ENCODE data around the gene CACUL1.

GRCh38 chr10:118712080-118712479 lies 42.7 kb downstream of the CACUL1 start:
- TF ChIP-seq, protein P1, sequence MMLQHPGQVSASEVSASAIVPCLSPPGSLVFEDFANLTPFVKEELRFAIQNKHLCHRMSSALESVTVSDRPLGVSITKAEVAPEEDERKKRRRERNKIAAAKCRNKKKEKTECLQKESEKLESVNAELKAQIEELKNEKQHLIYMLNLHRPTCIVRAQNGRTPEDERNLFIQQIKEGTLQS (IDR thresholded peaks at IDR 0.05), result no peak
- TF ChIP-seq, protein P2, sequence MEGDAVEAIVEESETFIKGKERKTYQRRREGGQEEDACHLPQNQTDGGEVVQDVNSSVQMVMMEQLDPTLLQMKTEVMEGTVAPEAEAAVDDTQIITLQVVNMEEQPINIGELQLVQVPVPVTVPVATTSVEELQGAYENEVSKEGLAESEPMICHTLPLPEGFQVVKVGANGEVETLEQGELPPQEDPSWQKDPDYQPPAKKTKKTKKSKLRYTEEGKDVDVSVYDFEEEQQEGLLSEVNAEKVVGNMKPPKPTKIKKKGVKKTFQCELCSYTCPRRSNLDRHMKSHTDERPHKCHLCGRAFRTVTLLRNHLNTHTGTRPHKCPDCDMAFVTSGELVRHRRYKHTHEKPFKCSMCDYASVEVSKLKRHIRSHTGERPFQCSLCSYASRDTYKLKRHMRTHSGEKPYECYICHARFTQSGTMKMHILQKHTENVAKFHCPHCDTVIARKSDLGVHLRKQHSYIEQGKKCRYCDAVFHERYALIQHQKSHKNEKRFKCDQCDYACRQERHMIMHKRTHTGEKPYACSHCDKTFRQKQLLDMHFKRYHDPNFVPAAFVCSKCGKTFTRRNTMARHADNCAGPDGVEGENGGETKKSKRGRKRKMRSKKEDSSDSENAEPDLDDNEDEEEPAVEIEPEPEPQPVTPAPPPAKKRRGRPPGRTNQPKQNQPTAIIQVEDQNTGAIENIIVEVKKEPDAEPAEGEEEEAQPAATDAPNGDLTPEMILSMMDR (IDR thresholded peaks at IDR 0.05; ENCODE audit: low read depth, low read length, missing input control), result no peak
- no peak for TF ChIP-seq RAD21 (IDR thresholded peaks at IDR 0.05)
- no peak for TF ChIP-seq MAX (IDR thresholded peaks at IDR 0.05)
- TF ChIP-seq ZBTB33 (IDR thresholded peaks at IDR 0.05), result no peak
- TF ChIP-seq FOXA2 (IDR thresholded peaks at IDR 0.05), result no peak

Data from liver (tissue), 3 donors.